MM.1S (cell line): ENCODE measurements around the gene ABCF3.

ENCODE experiments used
- DNase-seq: peaks from one replicate; pipeline ENCODE4 v3.0.0-alpha.2; 2015
- H2AFZ ChIP-seq: fragments of 300-600 bp; sonication (generic); 2 replicates; pipeline ENCODE4 v1.6.0; 2016; ENCODE audit warnings: antibody characterized with exemption, low read length
- H3F3A ChIP-seq: fragments of 300-600 bp; sonication (generic); 2 replicates; pipeline ENCODE4 v1.6.1; 2016; ENCODE audit warnings: mild to moderate bottlenecking, antibody characterized with exemption, low read length, moderate library complexity, mixed read lengths; ENCODE audit not compliant: insufficient read depth
- H3K27ac ChIP-seq: fragments of 300-600 bp; sonication (generic); 2 replicates; pipeline ENCODE4 v1.5.1; 2016; ENCODE audit warnings: mild to moderate bottlenecking, low read length
- H3K27me3 ChIP-seq: fragments of 300-600 bp; sonication (generic); replicated peaks from 2 replicates; pipeline ENCODE4 v1.6.0; 2016; ENCODE audit warnings: low read length; ENCODE audit not compliant: insufficient read depth
- H3K36me3 ChIP-seq: fragments of 300-600 bp; sonication (generic); replicated peaks from 2 replicates; pipeline ENCODE4 v1.6.1; 2016; ENCODE audit warnings: mild to moderate bottlenecking, low read length, mixed read lengths; ENCODE audit not compliant: insufficient read depth
- H3K4me1 ChIP-seq: fragments of 300-600 bp; sonication (generic); 2 replicates; pipeline ENCODE4 v1.6.1; 2016; ENCODE audit warnings: low read length, mixed read lengths
- H3K4me2 ChIP-seq: fragments of 300-600 bp; sonication (generic); 2 replicates; pipeline ENCODE4 v1.6.0; 2016; ENCODE audit warnings: low read depth, low read length
- H3K4me3 ChIP-seq: fragments of 300-600 bp; sonication (generic); 2 replicates; pipeline ENCODE4 v1.5.1; 2016; ENCODE audit warnings: low read length, mixed read lengths
- H3K79me2 ChIP-seq: fragments of 300-600 bp; sonication (generic); 2 replicates; pipeline ENCODE4 v1.6.1; 2016; ENCODE audit warnings: mixed run types, low read length, mixed read lengths
- H3K9ac ChIP-seq: fragments of 300-600 bp; sonication (generic); 2 replicates; pipeline ENCODE4 v1.6.1; 2016; ENCODE audit warnings: low read length, mixed read lengths
- H3K9me2 ChIP-seq: fragments of 300-600 bp; sonication (generic); replicated peaks from 2 replicates; pipeline ENCODE4 v1.6.1; 2016; ENCODE audit warnings: mild to moderate bottlenecking, low read length, mixed read lengths; ENCODE audit not compliant: insufficient read depth
- H3K9me3 ChIP-seq: fragments of 300-600 bp; sonication (generic); replicated peaks from 2 replicates; pipeline ENCODE4 v1.6.1; 2016; ENCODE audit warnings: mild to moderate bottlenecking, low read length, mixed read lengths; ENCODE audit not compliant: insufficient read depth
- H4K20me1 ChIP-seq: fragments of 300-600 bp; sonication (generic); 2 replicates; pipeline ENCODE4 v1.6.1; 2016; ENCODE audit warnings: mild to moderate bottlenecking, low read length, moderate library complexity, mixed read lengths; ENCODE audit not compliant: insufficient read depth
- CTCF ChIP-seq: fragments of 300-600 bp; sonication (generic); IDR thresholded peaks from 2 replicates; pipeline ENCODE4 v1.5.1; 2016; ENCODE audit warnings: antibody characterized with exemption, low read length, mixed read lengths
- EZH2 ChIP-seq: fragments of 300-600 bp; sonication (generic); optimal IDR thresholded peaks from 2 replicates; pipeline ENCODE3; 2017; ENCODE audit warnings: low read depth, mild to moderate bottlenecking, antibody characterized with exemption, low read length, mixed read lengths
- EZH2phosphoT487 ChIP-seq: fragments of 300-600 bp; sonication (generic); IDR thresholded peaks from 2 replicates; pipeline ENCODE4 v1.6.1; 2018; ENCODE audit warnings: antibody characterized with exemption, low read length

ABCF3 gene

GRCh38 chr3:184228376-184229137 is 42.6 kb downstream of the ABCF3 start:
- peak overlapping the region; percentile 75; the same call in 1 of the 2 replicates for H3K4me3 ChIP-seq
- H2AFZ ChIP-seq: peak overlapping the region; percentile 57; the same call in 1 of the 2 replicates
- no peaks in the 10 kb centered on the region for H3K9me3 ChIP-seq
- H3K4me1 ChIP-seq: no peaks in the 10 kb centered on the region
- peak overlapping the region; percentile 100 for H3K4me2 ChIP-seq
- no peaks in the 10 kb centered on the region for H3K79me2 ChIP-seq
- H3K27me3 ChIP-seq: peaks cover 65% of the 10 kb centered on the region
- no peaks in the 10 kb centered on the region for H3K9me2 ChIP-seq
- no peak for DNase-seq
- no peak overlapping the region for H3K9ac ChIP-seq
- no peaks in the 10 kb centered on the region for H3F3A ChIP-seq
- no peak overlapping the region for H3K27ac ChIP-seq
- H4K20me1 ChIP-seq: no peaks in the 10 kb centered on the region
- no peak for TF ChIP-seq CTCF
- H3K36me3 ChIP-seq: no peaks in the 10 kb centered on the region

- no peaks in the 10 kb centered on the region for H3K4me1 ChIP-seq
- no peaks in the 10 kb centered on the region for H4K20me1 ChIP-seq
- peak within 1 kb of the TSS; percentile 67 for H2AFZ ChIP-seq
- DNase-seq: peak; percentile 89
- H3K4me2 ChIP-seq: peak within 1 kb of the TSS; percentile 100
- no peak within 1 kb of the TSS for H3K27ac ChIP-seq
- H3K36me3 ChIP-seq: no peaks in the 10 kb centered on the region
- no peaks in the 10 kb centered on the region for H3F3A ChIP-seq
- no peaks in the 10 kb centered on the region for H3K9me2 ChIP-seq
- TF ChIP-seq CTCF (peak; percentile 31; the same call in 1 of the 2 replicates), EZH2 (no peak), EZH2phosphoT487 (no peak)
- no peaks in the 10 kb centered on the region for H3K79me2 ChIP-seq
- peaks cover 70% of the 10 kb centered on the region for H3K27me3 ChIP-seq
- H3K9ac ChIP-seq: peak within 1 kb of the TSS; percentile 4; the same call in 1 of the 2 replicates
- H3K9me3 ChIP-seq: no peaks in the 10 kb centered on the region
- H3K4me3 ChIP-seq: peak within 1 kb of the TSS; percentile 75
Measured at GRCh38 chr3:184229394-184230080, 43.5 kb downstream of the ABCF3 start, which contains the start of gene VWA5B2. VWA5B2 (plus strand) TSS chr3:184229585; CDS start chr3:184230529, 944 bp downstream.

GRCh38 chr3:184230081-184230602 is 44.1 kb downstream of the ABCF3 start:
- Histone ChIP-seq H2AFZ (peak overlapping the region; percentile 67), H3K27me3 (peaks cover 76% of the 10 kb centered on the region)

More at GRCh38 chr3:184230081-184230602, 44.1 kb downstream of the ABCF3 start:
- H3K9me2 ChIP-seq: no peaks in the 10 kb centered on the region
- H3K9me3 ChIP-seq: no peaks in the 10 kb centered on the region
- DNase-seq: no peak
- H3K4me2 ChIP-seq: peak overlapping the region; percentile 100
- H3K36me3 ChIP-seq: no peaks in the 10 kb centered on the region
- H4K20me1 ChIP-seq: no peaks in the 10 kb centered on the region
- H3K4me1 ChIP-seq: no peaks in the 10 kb centered on the region
- peak overlapping the region; percentile 75 for H3K4me3 ChIP-seq
- H3F3A ChIP-seq: no peaks in the 10 kb centered on the region
- peak; percentile 97 for TF ChIP-seq EZH2
- no peak for TF ChIP-seq CTCF
- TF ChIP-seq EZH2phosphoT487: peak; percentile 67; the same call in 1 of the 2 replicates
- H3K79me2 ChIP-seq: no peaks in the 10 kb centered on the region
- H3K9ac ChIP-seq: no peak overlapping the region
- no peak overlapping the region for H3K27ac ChIP-seq
